Upper lobe of left lung (tissue), 6 donors: ENCODE measurements around the gene EVA1A. TPM values are rescaled to one million over a fixed set of nuclear protein-coding genes. Genes with fewer than 3 reads are reported as not detected.

Experiments
- ATAC-seq, 2 donors: fragments of 200-7000 bp; cut with Tn5 transposase; one replicate each; pipeline ENCODE4 v1.9.1; 2022; ENCODE audit warnings: mild to moderate bottlenecking in 2 of 2, moderate library complexity in 2 of 2; ENCODE audit not compliant: low FRiP score in 2 of 2
- DNase-seq, 2 donors: peaks; one replicate each; pipeline ENCODE4 v3.0.0-alpha.2; 2019 to 2020
- H3K27ac ChIP-seq, 4 donors: fragments of 200-600 bp; sonication (generic); one replicate each; pipeline ENCODE4 v1.5.1; 2016 to 2019
- H3K27me3 ChIP-seq, 4 donors: fragments of 200-600 bp; sonication (generic); one replicate each; pipeline ENCODE4 v1.5.1; 2017 to 2019
- H3K36me3 ChIP-seq, 4 donors: fragments of 200-600 bp; sonication (generic); one replicate each; pipeline ENCODE4 v1.5.1; 2016 to 2019
- H3K4me1 ChIP-seq, 4 donors: fragments of 200-600 bp; sonication (generic); one replicate each; pipeline ENCODE4 v1.5.1; 2018 to 2019
- H3K4me3 ChIP-seq, 4 donors: fragments of 200-600 bp; sonication (generic); one replicate each; pipeline ENCODE4 v1.5.1; 2017 to 2019; ENCODE audit warnings: mild to moderate bottlenecking in 2 of 4, moderate library complexity in 1 of 4
- H3K9me3 ChIP-seq, 4 donors: fragments of 200-600 bp; sonication (generic); one replicate each; pipeline ENCODE4 v1.5.1; 2018 to 2019
- CTCF ChIP-seq, 6 experiments: fragments of 450-650 bp in 4 of 6; fragments of 200-600 bp in 2 of 6; sonication (generic) in 2 of 6; IDR thresholded peaks; one replicate each; pipeline ENCODE4 v1.5.1; 2016 to 2019; ENCODE audit warnings: antibody characterized with exemption in 6 of 6
- EP300 ChIP-seq, 4 donors: sonication (generic); formaldehyde crosslinking; IDR thresholded peaks; one replicate each; pipeline ENCODE4 v1.5.1; 2017; ENCODE audit warnings: antibody characterized with exemption in 4 of 4, control low read depth in 2 of 4
- POLR2A ChIP-seq, 4 donors: fragments of 450-650 bp; IDR thresholded peaks; one replicate each; pipeline ENCODE4 v1.5.1; 2016 to 2017; ENCODE audit warnings: antibody characterized with exemption in 4 of 4, mild to moderate bottlenecking in 2 of 4
- POLR2AphosphoS5 ChIP-seq, 2 donors: sonication (generic); formaldehyde crosslinking; IDR thresholded peaks; one replicate each; pipeline ENCODE4 v1.5.1; 2017; ENCODE audit warnings: antibody characterized with exemption in 2 of 2
- WGBS, 2 donors: methylation state at CpG; one replicate each; pipeline ENCODE4 v1.1.5; 2017 to 2018; 5-methylcytosine and 5-hydroxymethylcytosine counted together
- total RNA-seq, 6 donors: library from RNA; depleted of rRNA in 4 of 6; stranded (reverse); fragments of >200 nt in 4 of 6; gene quantifications; one replicate each; pipeline versions ENCODE4 v1.1.0 to v1.2.1, GENCODE V29; 2016 to 2021
- donor health status: DM: no; HTN: no; CAD: no; lungs with moderate emphysema.
- donor health status: DM: no; HTN: yes; CAD: no; lungs with severe emphysema.

Gene EVA1A
- total RNA-seq, 6 donors from 2014 or later = 30.4 to 96.9 (median 55.0) TPM

DNA sequence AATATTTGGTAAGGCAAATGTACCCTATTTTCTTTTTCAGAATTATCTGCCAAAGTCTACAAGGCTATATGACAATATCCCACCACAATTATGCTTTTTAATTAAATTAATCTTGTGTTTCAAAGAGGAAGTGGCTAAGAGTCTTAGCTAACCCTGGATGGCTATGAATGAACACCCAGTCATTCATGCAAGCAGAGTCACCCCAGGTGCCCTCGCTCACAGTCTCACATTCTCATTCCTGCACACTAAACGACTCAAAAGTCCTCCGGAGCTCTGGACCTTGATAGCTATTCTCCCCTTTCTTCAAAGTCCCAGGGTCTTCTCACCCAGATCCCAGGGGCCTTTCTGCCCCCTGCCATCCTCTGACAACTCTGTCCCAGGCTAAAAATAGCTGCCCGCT is 43.7 kb upstream of the EVA1A start:
- Histone ChIP-seq H3K27ac (no peak overlapping the region), H3K9me3 (no peaks in the 10 kb centered on the region), H3K27me3 (no peaks in the 10 kb centered on the region), H3K36me3 (no peaks in the 10 kb centered on the region), H3K4me3 (no peak overlapping the region), H3K4me1 (peaks cover 0 to 18% (median 9%) of the 10 kb centered on the region in 4 donors)
- WGBS, 2 donors = 63 to 80% methylated on average over 4 of the region's 4 CpGs
- TF ChIP-seq POLR2AphosphoS5 (IDR thresholded peaks at IDR 0.05) = no peak
- TF ChIP-seq POLR2A (IDR thresholded peaks at IDR 0.05) = no peak
- no peak for TF ChIP-seq EP300 (IDR thresholded peaks at IDR 0.05)
- TF ChIP-seq CTCF (IDR thresholded peaks at IDR 0.05) = no peak
- DNase-seq (no peak), ATAC-seq (no peak)

- H3K9me3 ChIP-seq = no peaks in the 10 kb centered on the region
- 90 to 92% methylated on average over 1 of the region's 1 CpG for WGBS, 2 donors
- no peak overlapping the region for H3K27ac ChIP-seq
- H3K4me3 ChIP-seq = no peak overlapping the region
- H3K36me3 ChIP-seq = no peaks in the 10 kb centered on the region
- H3K4me1 ChIP-seq = peaks cover 0 to 13% (median 4%) of the 10 kb centered on the region in 4 donors
- DNase-seq (no peak), ATAC-seq (no peak)
- no peaks in the 10 kb centered on the region for H3K27me3 ChIP-seq
- TF ChIP-seq POLR2A (IDR thresholded peaks at IDR 0.05) (no peak), EP300 (IDR thresholded peaks at IDR 0.05) (no peak), CTCF (IDR thresholded peaks at IDR 0.05) (no peak), POLR2AphosphoS5 (IDR thresholded peaks at IDR 0.05) (no peak)
Observed at GRCh38 chr2:75603477-75603876, 42.7 kb upstream of the EVA1A start.

GRCh38 chr2:75602724-75603342 is 42.1 kb upstream of the EVA1A start:
- DNase-seq = peak in 1 of 2 donors; percentile 88
- Histone ChIP-seq H3K4me3 (no peak overlapping the region), H3K9me3 (no peaks in the 10 kb centered on the region), H3K27me3 (no peaks in the 10 kb centered on the region), H3K27ac (no peak overlapping the region), H3K4me1 (peaks cover 0 to 11% (median 2%) of the 10 kb centered on the region in 4 donors), H3K36me3 (no peaks in the 10 kb centered on the region)
- WGBS, 2 donors = 50 to 58% methylated on average over 6 of the region's 6 CpGs
- ATAC-seq = peak; percentile 31 to 65
- TF ChIP-seq POLR2A (IDR thresholded peaks at IDR 0.05) = no peak
- TF ChIP-seq POLR2AphosphoS5 (IDR thresholded peaks at IDR 0.05) = peak in 1 of 2 donors; percentile 36
- no peak for TF ChIP-seq EP300 (IDR thresholded peaks at IDR 0.05)

DNA sequence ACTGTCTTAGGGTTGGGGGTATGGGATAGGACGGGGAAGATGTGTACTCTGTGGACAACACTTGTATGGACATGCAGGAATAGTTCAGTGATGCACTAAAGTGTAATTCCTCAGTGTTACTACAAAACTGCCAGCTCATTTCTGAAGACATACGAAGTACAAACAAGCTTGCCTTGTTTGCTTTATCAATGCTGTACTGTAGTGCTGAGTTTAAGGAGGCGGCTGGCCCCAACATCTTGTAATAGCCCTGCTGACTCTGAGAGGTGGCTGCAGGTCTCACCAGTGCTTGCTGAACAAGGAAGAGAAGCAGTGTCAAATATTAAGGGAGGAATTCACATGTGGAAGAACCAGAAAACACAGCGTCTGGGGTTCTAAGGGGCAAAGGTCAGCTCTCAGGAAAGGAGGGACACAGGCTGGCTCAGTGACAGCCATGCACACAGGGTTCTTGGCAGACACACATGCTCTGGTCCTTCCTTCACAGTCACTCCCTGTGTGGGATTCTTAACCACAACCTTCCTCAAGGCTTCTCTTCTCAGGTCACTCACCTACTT is 39.8 kb upstream of the EVA1A start:
- peak overlapping the region in 2 of 4 donors; percentile 8 to 19 for H3K27ac ChIP-seq
- TF ChIP-seq EP300 (IDR thresholded peaks at IDR 0.05) (no peak), POLR2A (IDR thresholded peaks at IDR 0.05) (no peak), CTCF (IDR thresholded peaks at IDR 0.05) (no peak), POLR2AphosphoS5 (IDR thresholded peaks at IDR 0.05) (no peak)
- peak; percentile 14 to 66 for ATAC-seq

DNA sequence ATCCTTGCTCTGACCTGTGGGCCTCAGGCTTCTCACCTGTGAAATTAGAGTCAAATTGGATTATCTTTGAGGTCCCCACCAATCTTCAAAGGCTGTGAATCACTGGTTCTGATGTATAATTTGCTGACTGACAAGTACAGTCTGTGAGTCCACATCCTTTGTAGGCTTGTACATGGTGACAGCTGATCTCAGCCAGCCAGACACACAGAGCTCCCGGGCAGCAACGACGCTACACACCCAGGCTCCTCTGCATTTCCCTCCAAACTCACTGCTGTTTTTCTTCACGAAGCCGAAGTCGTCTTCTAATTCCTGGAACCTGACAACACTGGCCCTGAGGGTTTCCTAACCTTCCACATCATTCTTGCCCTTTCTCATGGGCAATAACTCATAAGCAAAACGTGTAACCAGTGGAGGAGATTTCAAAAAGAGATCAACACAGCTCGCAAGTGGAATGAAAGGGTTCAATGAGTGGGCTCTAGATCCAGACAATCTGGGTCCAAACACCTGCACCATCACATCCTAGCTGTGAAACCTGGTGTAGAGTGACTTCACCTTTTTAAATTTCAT is 37.9 kb upstream of the EVA1A start:
- Histone ChIP-seq H3K4me1 (peaks cover 0 to 5% (median 2%) of the 10 kb centered on the region in 4 donors), H3K27ac (no peak overlapping the region), H3K9me3 (no peaks in the 10 kb centered on the region), H3K4me3 (no peak overlapping the region), H3K27me3 (no peaks in the 10 kb centered on the region), H3K36me3 (no peaks in the 10 kb centered on the region)
- DNase-seq (no peak), ATAC-seq (no peak)
- 86 to 90% methylated on average over 8 of the region's 8 CpGs for WGBS, 2 donors
- TF ChIP-seq CTCF (IDR thresholded peaks at IDR 0.05) = no peak

More for the DNA sequence above, 39.8 kb upstream of the EVA1A start:
- Histone ChIP-seq H3K9me3 (no peaks in the 10 kb centered on the region), H3K4me3 (no peak overlapping the region), H3K27me3 (no peaks in the 10 kb centered on the region), H3K4me1 (peaks cover 0 to 5% (median 2%) of the 10 kb centered on the region in 4 donors), H3K36me3 (no peaks in the 10 kb centered on the region)
- peak in 1 of 2 donors; percentile 55 for DNase-seq
- WGBS, 2 donors = 52 to 69% methylated on average over 4 of the region's 4 CpGs
